ENCODE data around the gene MAN1B1.

MAN1B1 gene

GRCh38 chr9:137107982-137108381 lies 21.2 kb downstream of the MAN1B1 start:
- TF ChIP-seq ZFX (IDR thresholded peaks at IDR 0.05) (no peak), CTCF (conservative IDR thresholded peaks at IDR 0.05) (no peak)
- H3K27ac ChIP-seq: peak overlapping the region; percentile 20; the same call in 1 of the 2 replicates

GRCh38 chr9:137108608-137109249 lies 21.9 kb downstream of the MAN1B1 start:
- no peak overlapping the region for H3K27ac ChIP-seq
- TF ChIP-seq CTCF (conservative IDR thresholded peaks at IDR 0.05) (no peak), ZFX (IDR thresholded peaks at IDR 0.05) (no peak)

- H3K27ac ChIP-seq: no peak overlapping the region
- TF ChIP-seq CTCF (conservative IDR thresholded peaks at IDR 0.05) (no peak), ZFX (IDR thresholded peaks at IDR 0.05) (no peak)
Observed at GRCh38 chr9:137109250-137110146, 22.7 kb downstream of the MAN1B1 start.

GRCh38 chr9:137110147-137110910 lies 23.5 kb downstream of the MAN1B1 start:
- TF ChIP-seq ZFX (IDR thresholded peaks at IDR 0.05) (no peak), CTCF (conservative IDR thresholded peaks at IDR 0.05) (no peak)
- H3K27ac ChIP-seq: no peak overlapping the region

DNA sequence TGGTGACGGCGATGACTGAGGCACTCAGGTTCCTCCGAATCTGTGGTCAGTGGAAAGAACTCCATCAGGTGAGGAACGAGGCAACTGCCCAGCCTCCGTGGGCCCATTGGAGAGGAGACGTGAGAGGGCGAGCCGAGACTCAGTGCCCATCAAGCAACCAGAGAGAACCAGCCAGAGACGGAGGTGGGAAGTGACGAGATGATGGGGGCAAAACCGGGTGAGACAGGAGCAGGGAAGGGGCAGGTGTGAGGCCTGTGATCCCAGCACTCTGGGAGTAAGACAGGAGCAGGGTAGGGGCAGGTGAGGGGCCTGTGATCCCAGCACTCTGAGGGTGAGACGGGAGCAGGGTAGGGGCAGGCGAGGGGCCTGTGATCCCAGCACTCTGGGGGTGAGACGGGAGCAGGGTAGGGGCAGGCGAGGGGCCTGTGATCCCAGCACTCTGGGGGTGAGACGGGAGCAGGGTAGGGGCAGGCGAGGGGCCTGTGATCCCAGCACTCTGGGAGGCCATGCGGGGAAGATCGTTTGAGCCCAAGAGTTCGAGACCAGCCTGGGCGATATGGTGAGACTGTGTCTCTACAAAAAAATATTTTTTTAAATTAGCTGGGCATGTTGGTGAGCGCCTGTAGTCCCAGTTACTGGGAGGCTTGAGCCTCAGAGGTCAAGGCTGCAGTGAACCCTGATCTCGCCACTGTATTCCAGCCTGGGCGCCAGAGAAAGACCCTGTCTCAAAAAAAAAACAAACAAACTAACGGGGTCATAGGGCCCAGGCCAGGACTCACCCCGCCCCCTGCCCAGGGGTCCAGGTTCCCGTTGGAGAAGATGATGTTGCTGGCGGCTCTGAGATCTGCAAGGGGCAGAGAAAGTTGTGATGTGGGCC lies 24.4 kb downstream of the MAN1B1 start:
- no peak overlapping the region for H3K27ac ChIP-seq
- TF ChIP-seq CTCF (conservative IDR thresholded peaks at IDR 0.05) (no peak), ZFX (IDR thresholded peaks at IDR 0.05) (no peak)

DNA sequence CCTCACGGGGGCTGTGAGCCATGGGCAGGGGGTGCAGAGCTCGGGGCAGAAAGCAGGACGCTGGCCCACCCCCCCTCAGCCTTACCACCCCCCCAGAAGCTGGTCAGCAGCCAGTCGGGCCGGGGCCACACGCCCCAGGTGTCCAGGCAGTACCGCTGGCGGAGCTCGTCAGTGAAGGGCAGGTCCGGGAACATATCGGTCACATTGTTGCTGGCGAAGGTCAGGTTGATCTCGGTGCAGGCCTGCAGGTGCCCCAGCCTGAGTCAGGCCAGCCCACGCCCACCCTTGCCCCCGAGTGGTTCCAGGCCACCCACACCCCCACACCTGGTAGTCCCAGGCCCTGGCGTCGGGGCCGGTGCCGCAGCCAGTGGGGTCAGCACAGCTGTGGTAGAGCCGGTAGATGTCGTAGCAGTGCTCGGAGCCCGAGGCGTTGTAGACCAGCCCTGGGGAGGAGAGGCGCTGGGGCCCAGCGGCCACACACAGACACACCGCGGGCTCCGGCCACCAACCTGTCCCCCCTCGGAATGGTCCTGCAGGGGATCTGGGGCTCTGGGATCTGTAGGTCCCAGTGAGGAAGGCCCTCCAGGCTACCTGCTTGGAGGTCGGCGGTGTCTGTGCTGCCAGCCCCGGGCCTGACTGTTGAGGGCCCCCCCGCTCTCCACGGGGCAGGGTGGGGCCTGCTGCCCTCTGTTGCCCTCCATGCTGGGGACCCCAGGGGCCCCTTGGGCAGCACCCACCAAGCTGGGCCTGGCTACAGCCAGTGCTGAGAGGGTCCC lies 25.2 kb downstream of the MAN1B1 start:
- no peak overlapping the region for H3K27ac ChIP-seq
- TF ChIP-seq ZFX (IDR thresholded peaks at IDR 0.05) (no peak), CTCF (conservative IDR thresholded peaks at IDR 0.05) (no peak)

All from C4-2B (cell line).